NCI-H446 (cell line): ENCODE measurements around the gene HLCS.
A peak's percentile ranks its signal among the peaks of the same experiment; 100 is the strongest.

Experiments
- DNase-seq, 2 experiments: peaks; one replicate each; lab custom pipeline; 2025; lab: John Stamatoyannopoulos, UW

The HLCS gene

GRCh38 chr21:36883532-36884486, 82.7 kb downstream of the HLCS start:
- no peak for DNase-seq

- no peak for DNase-seq
Measured at GRCh38 chr21:36882776-36883175, 83.7 kb downstream of the HLCS start.

GRCh38 chr21:36881228-36881627, 85.2 kb downstream of the HLCS start:
- peak in 1 of 2 experiments; percentile 37 for DNase-seq

- no peak for DNase-seq
Measured at GRCh38 chr21:36879827-36880226, 86.6 kb downstream of the HLCS start.

GRCh38 chr21:36877741-36878140, 88.7 kb downstream of the HLCS start:
- DNase-seq = no peak

- DNase-seq = no peak
Measured at GRCh38 chr21:36874665-36875064, 91.8 kb downstream of the HLCS start.

- no peak for DNase-seq
Measured at GRCh38 chr21:36873513-36873912, 93.0 kb downstream of the HLCS start.

GRCh38 chr21:36867291-36867905, 99.1 kb downstream of the HLCS start:
- no peak for DNase-seq

- no peak for DNase-seq
Measured at GRCh38 chr21:36866419-36866818, 100.0 kb downstream of the HLCS start.

- no peak for DNase-seq
Measured at GRCh38 chr21:36864974-36865373, 101.5 kb downstream of the HLCS start.

GRCh38 chr21:36863260-36863659, 103.2 kb downstream of the HLCS start:
- DNase-seq = no peak

- no peak for DNase-seq
Measured at GRCh38 chr21:36861595-36862323, 104.7 kb downstream of the HLCS start.

GRCh38 chr21:36860736-36861594, 105.5 kb downstream of the HLCS start:
- DNase-seq = no peak

GRCh38 chr21:36859744-36860501, 106.5 kb downstream of the HLCS start:
- no peak for DNase-seq

GRCh38 chr21:36858320-36858957, 108.0 kb downstream of the HLCS start:
- no peak for DNase-seq

GRCh38 chr21:36856643-36857042, 109.8 kb downstream of the HLCS start:
- no peak for DNase-seq

GRCh38 chr21:36854391-36854790, 112.1 kb downstream of the HLCS start:
- DNase-seq = peak in 1 of 2 experiments; percentile 73

- no peak for DNase-seq
Measured at GRCh38 chr21:36852864-36853263, 113.6 kb downstream of the HLCS start.

- peak in 1 of 2 experiments; percentile 73 for DNase-seq
Measured at GRCh38 chr21:36852293-36852692, 114.2 kb downstream of the HLCS start.

- no peak for DNase-seq
Measured at GRCh38 chr21:36851121-36851520, 115.3 kb downstream of the HLCS start.
